Left kidney (tissue), 2 donors: ENCODE data around the gene MEGF9. TPM values are rescaled to one million over a fixed set of nuclear protein-coding genes. Genes with fewer than 3 reads are reported as not detected.

ENCODE experiments used
- DNase-seq: peaks from one replicate; pipeline ENCODE4 v3.0.0-alpha.2; 2013
- polyA plus RNA-seq: library from polyadenylated mRNA; unstranded; fragments of 120-200 nt; gene quantifications from one replicate; pipeline ENCODE4 v1.2.1, GENCODE V29; 2013; ENCODE audit not compliant: insufficient read length

MEGF9 gene
- polyA plus RNA-seq, 1 donor = 19.4 TPM

GRCh38 chr9:120626512-120626911, 87.8 kb downstream of the MEGF9 start:
- no peak for DNase-seq

GRCh38 chr9:120625222-120625621, 89.0 kb downstream of the MEGF9 start:
- no peak for DNase-seq

- DNase-seq = no peak
Observed at GRCh38 chr9:120622790-120623189, 91.5 kb downstream of the MEGF9 start.

- no peak for DNase-seq
Observed at GRCh38 chr9:120621941-120622340, 92.3 kb downstream of the MEGF9 start.

GRCh38 chr9:120619751-120620655, 94.3 kb downstream of the MEGF9 start:
- peak; percentile 72 for DNase-seq

- no peak for DNase-seq
Observed at GRCh38 chr9:120616966-120617935, 97.0 kb downstream of the MEGF9 start.

- DNase-seq = no peak
Observed at GRCh38 chr9:120612218-120612617, 102.1 kb downstream of the MEGF9 start.

- DNase-seq = no peak
Observed at GRCh38 chr9:120611690-120612068, 102.6 kb downstream of the MEGF9 start.

- DNase-seq = no peak
Observed at GRCh38 chr9:120610975-120611689, 103.1 kb downstream of the MEGF9 start.

GRCh38 chr9:120609636-120610035, 104.6 kb downstream of the MEGF9 start:
- no peak for DNase-seq

GRCh38 chr9:120608421-120608820, 105.8 kb downstream of the MEGF9 start:
- DNase-seq = no peak

GRCh38 chr9:120603591-120603990, 110.7 kb downstream of the MEGF9 start:
- no peak for DNase-seq

- no peak for DNase-seq
Observed at GRCh38 chr9:120603010-120603409, 111.3 kb downstream of the MEGF9 start.

GRCh38 chr9:120593955-120594277, 120.4 kb downstream of the MEGF9 start:
- DNase-seq = no peak

- DNase-seq = no peak
Observed at GRCh38 chr9:120593250-120593954, 120.9 kb downstream of the MEGF9 start.

GRCh38 chr9:120592210-120592609, 122.1 kb downstream of the MEGF9 start:
- no peak for DNase-seq

- DNase-seq = no peak
Observed at GRCh38 chr9:120587328-120587727, 126.9 kb downstream of the MEGF9 start.

- DNase-seq = peak; percentile 30
Observed at GRCh38 chr9:120583958-120584369, 130.3 kb downstream of the MEGF9 start.

GRCh38 chr9:120580051-120580896, 134.0 kb downstream of the MEGF9 start, which contains the start of gene CDK5RAP2:
CDK5RAP2 (minus strand) TSS chr9:120580167; CDS start chr9:120579978, 189 bp downstream.
- DNase-seq = peak; percentile 96
